ENCODE data around the gene CTSS.

Gene CTSS

DNA sequence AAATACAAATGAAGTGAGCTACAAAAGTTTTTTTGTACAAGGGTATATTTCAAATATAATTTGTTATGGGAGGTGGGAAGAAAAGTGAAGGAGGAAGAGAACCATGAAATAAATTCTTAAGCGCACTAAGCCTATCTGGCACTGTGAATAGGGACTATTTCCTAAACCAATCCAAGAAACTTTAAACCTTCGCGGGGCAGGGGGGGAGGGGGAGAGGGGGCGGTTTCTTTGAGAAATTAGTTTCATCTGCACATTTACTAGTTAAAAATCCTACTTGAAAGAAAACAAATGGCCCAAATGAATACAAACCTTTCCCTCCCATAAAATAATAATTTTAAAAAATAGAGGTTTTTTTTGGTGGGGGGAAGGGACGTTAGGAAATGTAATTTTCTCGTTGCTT is 69.0 kb downstream of the CTSS start:
- no peak for FAIRE-seq

DNA sequence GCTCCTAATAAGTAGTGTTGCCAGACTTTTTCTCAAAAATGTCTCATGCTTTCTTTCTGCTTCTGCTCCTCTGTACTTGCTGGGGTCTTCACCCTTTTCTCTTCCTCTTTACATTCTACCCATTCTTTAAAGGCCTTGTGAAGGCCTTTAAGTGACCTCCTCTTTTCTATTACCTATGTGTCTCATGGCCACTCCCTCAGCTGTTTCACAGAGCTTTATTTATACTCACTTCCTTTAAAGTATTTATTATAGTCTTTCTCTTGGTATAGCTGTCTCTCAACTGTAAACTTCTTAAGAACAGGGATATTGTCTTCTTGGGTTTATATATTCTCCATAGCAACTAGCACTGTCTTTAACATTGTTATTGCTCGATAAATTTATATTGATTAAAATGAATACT is 69.4 kb downstream of the CTSS start:
- peak; percentile 49 for FAIRE-seq

DNA sequence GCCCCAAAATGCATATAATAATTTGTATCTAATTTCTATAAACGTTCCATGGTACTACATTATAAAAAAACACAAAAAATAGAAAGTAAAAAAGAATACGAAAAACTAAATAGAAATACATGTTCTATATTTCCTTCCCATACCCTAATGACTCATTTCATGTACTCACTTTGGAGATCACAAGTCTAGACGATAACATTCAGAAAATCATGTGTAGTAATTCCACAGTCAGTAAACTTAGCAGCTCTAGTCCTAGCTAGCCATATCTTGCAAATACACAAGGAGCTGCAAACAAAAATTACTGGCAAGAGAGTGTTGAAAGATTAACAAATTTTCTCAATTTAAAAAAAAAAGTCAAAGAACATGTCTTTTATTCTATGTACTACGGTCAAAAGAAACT is 70.0 kb downstream of the CTSS start:
- no peak for FAIRE-seq

DNA sequence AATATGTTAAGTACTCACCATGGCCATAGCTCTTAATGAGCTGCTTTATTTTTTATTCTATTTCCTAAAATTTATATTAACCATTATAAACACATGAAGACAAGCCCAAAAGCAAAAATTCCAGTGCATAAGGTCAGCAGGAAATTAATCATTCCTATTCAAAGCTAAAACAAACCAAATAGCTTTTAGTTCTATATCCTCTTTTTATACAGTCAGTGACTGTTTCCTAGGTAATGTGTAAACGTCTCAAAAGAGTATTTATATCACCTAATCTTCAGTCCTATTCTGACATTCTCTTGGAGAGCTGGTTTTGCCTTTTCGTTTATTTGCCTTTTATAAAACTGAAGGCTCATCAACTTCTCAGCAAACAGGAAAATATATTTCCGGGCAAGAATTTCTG is 72.9 kb downstream of the CTSS start:
- no peak for FAIRE-seq

DNA sequence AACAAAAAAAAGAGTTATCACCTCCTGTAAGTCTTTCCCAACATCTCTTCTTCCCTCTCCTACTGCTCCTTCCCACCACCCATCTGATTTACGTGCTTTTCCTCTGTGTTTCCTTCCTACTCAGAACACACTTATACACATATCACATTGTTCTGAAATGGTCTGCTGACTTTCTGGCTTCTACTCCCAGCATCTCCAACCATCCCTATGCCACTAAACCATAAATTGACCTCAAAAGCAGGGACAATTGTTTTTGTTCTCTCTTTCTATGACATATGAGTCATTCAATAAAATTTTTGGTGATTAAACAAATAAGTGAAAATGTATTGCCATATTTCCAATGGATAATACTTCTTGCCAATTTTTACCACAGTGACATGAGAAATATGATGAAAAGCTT is 76.8 kb downstream of the CTSS start:
- no peak for FAIRE-seq

DNA sequence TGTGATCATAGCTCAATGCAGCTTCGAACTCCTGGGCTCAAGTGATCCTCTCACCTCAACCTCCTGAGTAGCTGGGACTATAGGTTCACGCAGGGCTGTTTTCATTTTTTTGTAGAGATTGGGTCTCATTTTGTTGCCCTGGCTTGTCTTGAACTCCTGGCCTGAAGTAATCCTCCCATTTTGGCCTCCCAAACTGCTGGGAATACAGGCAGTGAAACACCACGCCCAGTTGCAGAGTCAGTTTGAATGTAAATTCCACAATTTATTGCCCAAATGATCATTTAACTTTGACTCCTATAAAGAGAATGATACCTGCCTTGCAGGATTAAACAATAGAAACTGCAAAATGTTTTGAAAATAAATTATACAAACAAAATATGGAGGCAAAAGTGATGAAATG is 79.3 kb downstream of the CTSS start:
- FAIRE-seq, result no peak

DNA sequence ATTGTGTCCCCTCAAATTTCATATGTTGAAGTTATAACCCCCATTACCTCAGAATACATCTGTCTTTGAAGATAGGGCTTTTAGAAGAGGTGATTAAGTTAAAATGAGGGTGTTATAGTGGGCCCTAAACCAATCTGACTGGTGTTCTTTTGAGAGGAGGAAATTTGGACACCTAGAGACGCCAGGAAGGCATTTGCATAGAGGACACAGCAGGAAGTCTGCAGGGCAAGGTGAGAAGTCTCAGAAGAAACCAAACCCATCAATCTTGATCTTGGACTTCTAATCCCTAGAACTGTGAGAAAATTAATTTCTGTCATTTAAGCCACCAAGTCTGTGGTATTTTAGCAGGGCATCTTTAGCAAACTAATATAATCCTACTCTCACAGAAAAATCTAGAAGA is 81.7 kb downstream of the CTSS start:
- no peak for FAIRE-seq
